Stimulated activated CD4-positive, alpha-beta T cell treated with anti-CD3 and anti-CD28 coated beads, Interleukin-1b, Interleukin-23, amount 100 ng/mL, for 1 hour (primary cell): ENCODE measurements around the gene EHHADH.

Source experiments
- DNase-seq, 2 donors: peaks; one replicate each; pipeline ENCODE4 v3.0.0-alpha.2; 2020; ENCODE audit warnings: low read depth in 2 of 2

Gene EHHADH

DNA sequence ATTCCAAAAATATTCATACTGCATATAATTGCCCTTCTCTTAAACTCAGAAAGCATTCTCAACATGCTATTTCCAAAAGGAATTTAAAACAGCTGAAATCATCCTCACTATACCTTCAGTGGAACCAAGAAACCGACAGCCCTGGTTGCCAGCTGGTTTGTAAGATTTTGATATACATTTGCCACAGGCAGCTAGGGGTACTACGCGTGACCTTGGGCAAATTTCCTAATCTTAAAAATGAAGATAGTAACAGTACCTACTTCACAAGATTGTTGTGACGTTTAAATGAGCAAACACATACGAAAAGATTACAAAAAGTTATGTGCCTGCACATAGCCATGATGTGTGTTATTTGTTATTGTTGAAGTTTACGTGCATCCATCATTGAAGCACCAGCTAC, 108.3 kb downstream of the EHHADH start:
- DNase-seq: no peak

- DNase-seq: no peak
Measured at GRCh38 chr3:185144784-185145183, 109.1 kb downstream of the EHHADH start.
